ENCODE data around the gene CAPZB.
"Not testable (repeated sequence)": the region's sequence is repeated elsewhere in the genome, so short reads cannot be mapped to it uniquely, and the experiment has no call there.

Gene CAPZB

GRCh38 chr1:19313961-19314882 is 171.1 kb downstream of the CAPZB start:
- no peak for DNase-seq

- no peak for DNase-seq
Measured at GRCh38 chr1:19313636-19313959, 171.7 kb downstream of the CAPZB start.

GRCh38 chr1:19312782-19313635 is 172.3 kb downstream of the CAPZB start:
- peak in 4 of 58 donors; percentile 28 to 62 (median 38) for DNase-seq

- peak; percentile 41 to 95 (median 88) for DNase-seq
Measured at GRCh38 chr1:19311931-19312781, 173.2 kb downstream of the CAPZB start, which contains the start of the genes AKR7A2 and SLC66A1. Gene AKR7A2 (minus strand): TSS chr1:19312144. CDS start chr1:19312124, 20 bp downstream. Gene SLC66A1 (plus strand): TSS chr1:19312326. CDS start chr1:19317678, 5,352 bp downstream.

GRCh38 chr1:19311503-19311930 is 173.8 kb downstream of the CAPZB start:
- peak in 17 of 58 donors; percentile 20 to 75 (median 60) for DNase-seq

- peak in 2 of 58 donors; percentile 37 to 39 for DNase-seq
Measured at GRCh38 chr1:19310720-19311502, 174.4 kb downstream of the CAPZB start.

GRCh38 chr1:19310061-19310460 is 175.3 kb downstream of the CAPZB start:
- DNase-seq, result peak in 1 of 58 donors; percentile 32

GRCh38 chr1:19309123-19309813 is 176.1 kb downstream of the CAPZB start:
- DNase-seq, result no peak

GRCh38 chr1:19308509-19308907 is 176.8 kb downstream of the CAPZB start:
- no peak for DNase-seq

- no peak for DNase-seq
Measured at GRCh38 chr1:19307794-19308508, 177.4 kb downstream of the CAPZB start.

GRCh38 chr1:19306941-19307340 is 178.4 kb downstream of the CAPZB start:
- no peak for DNase-seq

GRCh38 chr1:19305880-19306279 is 179.5 kb downstream of the CAPZB start:
- no peak for DNase-seq

- not testable (repeated sequence) for DNase-seq
Measured at GRCh38 chr1:19304081-19304480, 181.3 kb downstream of the CAPZB start.

GRCh38 chr1:19300211-19300610 is 185.1 kb downstream of the CAPZB start:
- no peak for DNase-seq

- DNase-seq, result no peak
Measured at GRCh38 chr1:19294638-19295037, 190.7 kb downstream of the CAPZB start.

GRCh38 chr1:19289244-19289643 is 196.1 kb downstream of the CAPZB start:
- DNase-seq, result no peak

All from anterior cingulate cortex (tissue), 58 donors.